HG03457 (cell line): Measurements from ENCODE around the gene AGT.

ENCODE experiments used
- ATAC-seq: cut with Tn5 transposase; IDR thresholded peaks from one replicate; pipeline ENCODE4 v1.9.1; 2021; ENCODE audit warnings: moderate number of reproducible peaks; ENCODE audit not compliant: unreplicated experiment

The AGT gene

GRCh38 chr1:230713915-230714764, at the start of gene AGT:
AGT (minus strand) TSS chr1:230714122; CDS start chr1:230710823, 3,299 bp downstream.
- no peak for ATAC-seq

GRCh38 chr1:230761443-230762167, 47.7 kb upstream of the AGT start:
- ATAC-seq: no peak

DNA sequence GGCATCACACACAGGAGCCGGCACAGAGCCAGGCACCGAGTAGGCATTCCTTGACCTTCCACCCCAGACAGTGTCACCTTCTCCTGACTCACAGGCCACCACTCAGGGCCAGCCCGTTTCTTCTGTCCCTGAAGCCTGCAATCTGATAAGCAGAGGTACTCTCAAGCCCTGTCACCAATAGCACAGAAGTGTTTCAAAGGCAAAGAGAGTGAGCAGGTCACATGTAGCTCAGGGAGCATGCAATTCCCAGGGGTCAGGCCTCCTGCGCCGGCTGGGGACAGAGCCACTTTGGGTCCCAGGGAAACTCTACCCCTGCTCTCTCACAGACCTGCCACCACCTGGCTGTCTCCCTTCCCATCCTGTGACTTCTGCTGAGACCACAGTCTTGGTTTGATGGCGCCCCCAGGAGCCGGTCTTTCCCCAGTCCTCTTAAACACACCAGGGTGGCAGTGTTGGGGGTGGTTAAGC, 46.5 kb upstream of the AGT start:
- no peak for ATAC-seq

DNA sequence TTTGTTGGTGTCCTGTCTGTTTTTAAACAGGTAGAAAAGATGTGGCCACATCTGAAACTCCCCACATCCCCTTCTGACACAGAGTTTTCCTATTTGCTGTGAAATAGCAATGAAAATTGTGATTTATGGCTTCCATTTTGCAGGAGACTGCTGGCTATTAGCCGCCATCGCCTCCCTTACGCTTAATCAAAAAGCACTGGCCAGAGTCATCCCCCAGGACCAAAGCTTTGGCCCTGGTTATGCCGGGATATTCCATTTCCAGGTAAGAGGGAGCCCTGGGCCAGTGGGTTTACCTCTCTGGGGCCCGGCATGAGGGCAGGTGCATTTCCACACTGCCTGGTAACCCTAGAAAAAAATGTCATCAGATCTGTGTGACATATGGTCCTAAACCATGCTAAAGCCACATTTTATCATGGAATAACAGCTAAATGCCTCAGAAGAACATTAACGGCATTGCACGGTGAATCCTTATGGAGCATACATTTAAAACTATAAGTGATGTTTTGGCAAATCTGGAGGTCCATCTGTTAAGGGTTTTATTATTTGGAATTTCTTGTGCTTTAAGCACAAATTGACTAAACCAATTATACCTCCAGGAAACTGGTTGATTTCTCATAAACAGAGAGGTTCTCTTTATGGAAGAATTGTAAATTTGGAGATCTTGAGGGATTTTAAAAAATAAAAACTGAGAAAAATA, 45.6 kb upstream of the AGT start:
- ATAC-seq: no peak

DNA sequence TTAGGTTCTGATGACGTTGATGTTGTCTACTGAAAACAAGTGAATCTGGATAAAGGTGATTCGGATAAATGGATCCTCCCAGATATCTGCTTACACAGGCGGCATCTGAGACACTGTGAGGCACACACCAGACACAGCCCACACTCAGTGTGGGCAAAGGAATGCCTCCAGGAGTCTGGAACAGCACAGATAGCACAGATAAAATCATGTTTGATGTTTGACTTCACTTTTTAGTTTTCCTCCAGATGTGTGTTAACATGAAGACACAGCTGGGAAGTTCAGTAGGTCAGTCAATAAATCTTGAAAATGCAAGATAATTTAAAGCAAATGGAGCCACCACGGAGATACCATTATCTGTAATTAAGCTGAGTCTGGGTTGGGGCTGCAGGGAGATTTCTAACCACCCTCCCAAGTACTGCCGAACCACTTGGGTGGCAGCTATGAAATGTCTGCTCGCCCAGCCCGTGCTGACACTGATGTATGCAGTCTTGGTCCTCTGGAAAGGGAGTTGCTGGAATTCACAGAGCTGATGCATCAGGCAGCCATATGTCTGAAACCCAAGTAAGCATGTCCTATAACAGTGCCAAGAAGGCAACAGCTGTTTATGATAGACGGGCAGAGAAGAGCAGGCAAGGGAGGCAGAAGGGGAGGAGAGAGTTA, 44.9 kb upstream of the AGT start:
- ATAC-seq: no peak

- ATAC-seq: no peak
These were observed 44.2 kb upstream of the AGT start for GRCh38 chr1:230757856-230758708.

- no peak for ATAC-seq
These were observed 40.9 kb upstream of the AGT start for GRCh38 chr1:230754796-230755195.

- ATAC-seq: peak; percentile 47
These were observed 39.8 kb upstream of the AGT start for GRCh38 chr1:230753586-230754251.

DNA sequence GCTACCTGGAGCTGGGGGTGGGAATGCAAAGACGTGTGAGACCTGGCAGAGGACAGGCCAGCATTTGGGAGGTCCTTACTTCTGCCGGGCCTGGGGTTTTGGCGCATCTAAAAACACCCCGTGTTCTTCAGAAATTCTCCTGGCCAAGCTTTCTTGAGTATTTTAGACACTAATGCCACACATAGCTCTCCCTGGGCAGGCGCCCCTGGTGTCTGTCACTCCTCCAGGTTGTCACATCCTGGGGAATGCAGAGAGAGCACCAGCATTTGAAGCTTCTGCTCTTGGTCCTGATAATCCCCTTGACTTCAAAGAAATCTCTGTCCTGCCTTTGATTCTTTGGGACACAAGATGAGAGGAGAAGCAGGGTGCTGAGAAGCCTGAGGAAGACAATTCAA, 39.3 kb upstream of the AGT start:
- ATAC-seq: no peak

DNA sequence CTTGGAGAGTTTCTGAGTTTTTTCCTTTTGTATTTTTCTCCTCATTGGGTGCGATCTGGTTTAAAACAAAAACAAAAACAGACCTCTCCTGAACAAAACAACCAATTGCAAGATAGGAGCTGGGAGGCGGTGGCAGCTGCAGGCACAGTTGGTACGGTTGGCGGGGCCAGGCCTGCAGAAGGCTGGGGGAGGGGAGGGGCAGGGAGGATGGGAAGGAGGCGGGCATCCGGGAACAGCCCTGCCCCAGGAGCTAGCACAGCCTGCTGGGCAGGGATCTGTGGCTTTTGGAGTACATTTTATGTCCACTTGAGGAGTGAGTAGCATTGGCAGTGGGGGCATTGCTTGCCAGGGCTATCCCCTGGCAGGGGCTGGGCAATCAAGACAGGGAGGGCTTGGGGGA, 38.5 kb upstream of the AGT start:
- no peak for ATAC-seq

GRCh38 chr1:230750986-230751625, 37.2 kb upstream of the AGT start:
- ATAC-seq: no peak

DNA sequence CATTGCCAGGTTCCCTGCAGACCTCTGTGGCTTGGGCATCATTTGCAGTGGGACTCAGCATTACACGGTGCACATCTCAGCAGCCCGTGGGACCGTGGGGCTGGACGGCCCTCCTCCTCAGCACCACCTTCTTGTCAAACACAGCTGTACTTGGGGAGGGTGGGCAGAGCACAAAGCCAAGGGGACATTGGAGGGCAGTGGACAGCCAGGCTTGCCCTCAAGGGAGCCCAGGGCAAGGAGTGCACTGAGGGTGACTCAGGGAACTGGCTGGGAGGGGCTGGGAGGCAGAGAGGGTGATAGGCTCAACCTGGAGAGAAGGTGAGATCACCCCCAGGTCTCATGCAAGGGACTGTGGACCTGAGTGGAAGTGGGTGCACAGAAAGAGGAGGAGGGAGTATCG, 36.7 kb upstream of the AGT start:
- ATAC-seq: no peak

DNA sequence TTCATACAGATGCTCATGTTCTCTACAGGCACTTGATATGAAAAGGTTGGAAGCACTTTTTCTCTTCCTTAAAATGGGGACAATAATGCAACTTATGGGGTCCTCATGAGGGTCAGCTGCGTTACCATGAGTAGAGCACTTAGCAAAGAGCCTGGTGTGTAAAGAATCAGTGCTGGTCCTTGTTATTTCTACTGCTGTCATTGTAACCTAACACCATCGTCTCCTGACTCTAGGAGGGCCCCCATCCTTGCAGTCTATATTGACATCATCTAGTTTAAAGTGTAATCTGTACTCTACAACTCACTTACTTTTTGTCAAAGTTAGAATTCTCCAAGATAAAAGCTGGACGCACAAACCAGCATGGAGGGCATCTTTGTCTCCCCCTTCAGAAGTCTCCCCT, 35.7 kb upstream of the AGT start:
- no peak for ATAC-seq

DNA sequence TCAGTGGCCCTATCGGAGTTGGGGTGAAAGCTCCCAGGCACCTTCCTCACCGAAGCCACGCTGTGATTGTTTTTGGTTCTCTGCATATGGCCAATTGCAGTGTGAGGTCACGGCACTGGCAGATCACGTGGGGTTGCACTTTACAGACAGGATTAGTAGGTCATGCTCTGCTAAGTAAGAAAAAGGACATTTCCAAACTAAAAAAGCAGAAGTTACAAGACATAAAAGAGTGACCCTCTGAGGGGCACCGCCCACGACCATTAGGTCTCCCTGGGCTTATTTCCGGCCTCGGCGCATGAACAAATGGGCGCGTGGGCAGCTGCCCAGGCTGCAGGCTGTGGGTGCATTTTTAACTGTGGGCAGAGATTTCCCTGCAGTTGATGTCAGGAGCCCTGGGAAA, 35.2 kb upstream of the AGT start:
- no peak for ATAC-seq

DNA sequence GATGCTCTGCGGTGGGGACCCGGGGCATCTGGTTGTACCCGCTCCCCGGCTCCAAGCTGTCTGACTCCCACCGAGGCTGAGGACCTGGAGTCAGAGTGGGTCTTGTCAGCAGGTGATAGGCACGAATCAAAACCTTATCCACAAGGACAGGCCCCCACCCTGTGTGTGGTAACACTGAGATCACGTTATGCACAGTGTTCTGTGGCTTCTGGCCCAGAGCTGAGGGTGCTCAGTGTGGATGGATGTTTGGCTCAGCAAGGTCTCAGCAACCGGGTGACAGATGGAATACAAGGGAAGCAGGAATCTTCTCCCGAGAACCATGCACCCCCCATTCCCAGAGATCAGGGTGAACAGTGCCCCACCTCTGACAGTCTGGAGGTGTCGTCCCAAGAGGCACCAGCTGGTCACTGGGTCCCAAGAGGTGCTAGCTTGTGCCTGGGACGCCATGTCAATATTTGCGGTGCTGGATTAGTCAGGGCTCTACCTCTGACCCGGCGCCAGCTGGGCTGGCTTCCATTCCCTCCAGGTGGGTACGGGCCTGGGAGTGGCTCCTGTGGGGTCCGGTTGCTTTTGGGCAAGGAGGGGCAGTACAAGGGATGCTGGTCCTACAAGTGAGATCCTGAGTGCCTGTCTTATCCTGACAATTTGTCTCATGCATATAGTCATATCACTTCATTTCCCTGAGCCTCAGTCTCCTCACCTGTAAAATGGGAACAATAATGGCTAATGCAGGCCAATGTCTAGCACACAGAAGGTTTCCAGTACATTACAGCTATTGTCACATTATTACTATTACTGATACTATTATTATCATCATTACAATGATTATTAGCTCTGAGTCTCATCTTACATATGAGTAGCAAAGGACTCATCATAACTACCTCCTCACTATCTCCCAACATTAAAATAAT, 34.2 kb upstream of the AGT start:
- no peak for ATAC-seq

GRCh38 chr1:230747127-230747730, 33.3 kb upstream of the AGT start, which contains the start of gene CAPN9:
CAPN9 (plus strand) TSS chr1:230747388; CDS start chr1:230747497, 109 bp downstream.
- ATAC-seq: no peak

DNA sequence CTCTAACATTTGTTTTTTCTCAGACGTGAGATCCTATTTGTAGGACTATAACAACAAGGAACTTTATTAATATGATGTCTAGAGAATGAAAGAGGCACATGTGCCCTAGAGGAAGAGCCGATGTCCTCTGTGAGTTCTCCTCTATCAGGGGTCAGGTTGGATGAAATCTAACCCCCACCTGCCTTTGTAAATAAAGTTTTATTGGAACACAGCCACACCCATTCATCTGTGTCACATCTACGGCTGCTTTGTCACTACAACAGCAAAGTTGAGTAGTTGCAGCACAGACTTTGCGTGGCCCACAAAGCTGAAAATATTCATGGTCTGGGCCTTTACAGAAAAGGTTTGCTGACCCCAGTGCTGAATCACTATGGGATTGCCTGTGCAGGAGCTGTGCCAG, 32.7 kb upstream of the AGT start:
- no peak for ATAC-seq

GRCh38 chr1:230745071-230745470, 31.1 kb upstream of the AGT start:
- ATAC-seq: no peak
